IMR-90 (cell line): ENCODE data around the gene COL28A1. TPM values are rescaled to one million over a fixed set of nuclear protein-coding genes. Genes with fewer than 3 reads are reported as not detected.

ENCODE experiments used
- ATAC-seq: fragments of 200-7000 bp; cut with Tn5 transposase; 2 replicates; pipeline ENCODE4 v1.9.1; 2020; ENCODE audit warnings: low read depth, mild to moderate bottlenecking, moderate library complexity
- BruUV-seq: library from RNA; stranded (reverse); fragments of 400-500 nt; replicated peaks from 2 replicates; lab custom pipeline; 2021; lab: Mats Ljungman, UMichigan
- CTCF ChIA-PET: fragments of 300-600 bp; formaldehyde crosslinking; extraction: SDS; loops from one replicate; lab custom pipeline; 2021; ENCODE audit warnings: antibody characterized with exemption; lab: Yijun Ruan, JAX
- POLR2A ChIA-PET: fragments of 300-600 bp; sonication (Branson Sonifier 250); formaldehyde crosslinking; loops from one replicate; lab custom pipeline; 2022; ENCODE audit warnings: antibody characterized with exemption; ENCODE audit not compliant: unreplicated experiment; lab: Charles Lee
- DNase-seq: peaks from one replicate; pipeline ENCODE4 v3.0.0; 2013
- H2AFZ ChIP-seq: replicated peaks from 2 replicates; pipeline ENCODE3; 2013; ENCODE audit warnings: low read length, mild to moderate bottlenecking; ENCODE audit not compliant: poor library complexity
- H2AK5ac ChIP-seq: 2 replicates; pipeline ENCODE4 v1.6.1; 2013; ENCODE audit warnings: low read depth, low read length, inconsistent platforms
- H2AK9ac ChIP-seq: replicated peaks from 2 replicates; pipeline ENCODE3; 2013; ENCODE audit warnings: mild to moderate bottlenecking, low read depth, low read length, moderate library complexity; ENCODE audit not compliant: poor library complexity
- H2BK120ac ChIP-seq: 2 replicates; pipeline ENCODE4 v1.6.1; 2013; ENCODE audit warnings: low read depth, low read length, inconsistent platforms
- H2BK15ac ChIP-seq: 3 replicates; pipeline ENCODE4 v1.6.1; 2013; ENCODE audit warnings: low read depth, low read length, inconsistent platforms
- H2BK20ac ChIP-seq: 2 replicates; pipeline ENCODE4 v1.6.1; 2013; ENCODE audit warnings: low read depth, mild to moderate bottlenecking, inconsistent platforms, low read length, moderate library complexity
- H2BK5ac ChIP-seq: 2 replicates; pipeline ENCODE4 v1.6.1; 2013; ENCODE audit warnings: mild to moderate bottlenecking, low read depth, low read length, inconsistent platforms; ENCODE audit not compliant: poor library complexity, severe bottlenecking
- H3K14ac ChIP-seq: replicated peaks from 2 replicates; pipeline ENCODE4 v1.6.1; 2013; ENCODE audit warnings: low read depth, low read length, inconsistent platforms
- H3K18ac ChIP-seq: 2 replicates; pipeline ENCODE4 v1.6.1; 2013; ENCODE audit warnings: low read depth, low read length, control low read depth
- H3K23ac ChIP-seq: 2 replicates; pipeline ENCODE4 v1.6.1; 2013; ENCODE audit warnings: low read depth, low read length, inconsistent platforms
- H3K27ac ChIP-seq: 2 replicates; pipeline ENCODE4 v1.5.1; 2013; ENCODE audit warnings: mild to moderate bottlenecking, control low read depth, low read length; ENCODE audit not compliant: insufficient read depth
- H3K27me3 ChIP-seq: 2 replicates; pipeline ENCODE4 v1.6.1; 2013; ENCODE audit warnings: low read length; ENCODE audit not compliant: control insufficient read depth, insufficient read depth
- H3K36me3 ChIP-seq: 2 replicates; pipeline ENCODE4 v1.6.1; 2013; ENCODE audit warnings: low read length, mixed read lengths; ENCODE audit not compliant: control insufficient read depth, insufficient read depth
- H3K4ac ChIP-seq: 2 replicates; pipeline ENCODE4 v1.6.1; 2013; ENCODE audit warnings: low read depth, low read length, inconsistent platforms
- H3K4me1 ChIP-seq: 2 replicates; pipeline ENCODE4 v1.6.1; 2013; ENCODE audit warnings: low read length, mixed read lengths; ENCODE audit not compliant: control insufficient read depth, insufficient read depth
- H3K4me2 ChIP-seq: 2 replicates; pipeline ENCODE4 v1.6.1; 2013; ENCODE audit warnings: low read depth, mild to moderate bottlenecking, control low read depth, low read length, moderate library complexity
- H3K4me3 ChIP-seq: 2 replicates; pipeline ENCODE4 v1.5.1; 2013; ENCODE audit warnings: low read depth, mild to moderate bottlenecking, control low read depth, low read length, moderate library complexity; ENCODE audit not compliant: insufficient read depth
- H3K56ac ChIP-seq: 2 replicates; pipeline ENCODE4 v1.6.1; 2013; ENCODE audit warnings: low read length, inconsistent platforms; ENCODE audit not compliant: insufficient read depth; ENCODE audit errors: extremely low read depth
- H3K79me1 ChIP-seq, 2 experiments: 2 replicates each; pipeline ENCODE4 v1.6.1; 2013; ENCODE audit warnings: low read length in 2 of 2, inconsistent platforms in 1 of 2, low read depth in 1 of 2
- H3K9ac ChIP-seq: 2 replicates; pipeline ENCODE4 v1.6.1; 2013; ENCODE audit warnings: low read depth, low read length, control low read depth
- H3K9me1 ChIP-seq: 2 replicates; pipeline ENCODE4 v1.6.1; 2013; ENCODE audit warnings: low read length, inconsistent platforms; ENCODE audit not compliant: insufficient read depth
- H3K9me3 ChIP-seq: 2 replicates; pipeline ENCODE4 v1.6.1; 2013; ENCODE audit warnings: low read length; ENCODE audit not compliant: control insufficient read depth, insufficient read depth
- H4K20me1 ChIP-seq: 2 replicates; pipeline ENCODE4 v1.6.1; 2013; ENCODE audit warnings: low read length, inconsistent platforms; ENCODE audit not compliant: insufficient read depth
- H4K5ac ChIP-seq: 2 replicates; pipeline ENCODE4 v1.6.1; 2013; ENCODE audit warnings: mild to moderate bottlenecking, low read depth, low read length, control low read depth
- H4K8ac ChIP-seq, 2 experiments: 2 replicates each; pipeline ENCODE4 v1.6.1; 2013; ENCODE audit warnings: low read depth in 2 of 2, low read length in 2 of 2, control low read depth in 1 of 2, inconsistent platforms in 1 of 2
- H4K91ac ChIP-seq: 2 replicates; pipeline ENCODE4 v1.6.1; 2013; ENCODE audit warnings: low read depth, low read length, inconsistent platforms; ENCODE audit not compliant: insufficient read depth
- RAD21 ChIP-seq: IDR thresholded peaks from 2 replicates; pipeline ENCODE4 v1.6.1; 2012; ENCODE audit warnings: low read length, improper control_type of control experiment
- WGBS, 2 experiments: methylation state at CpG; one replicate each; pipeline versions ENCODE4 v1.1.5 to v1.1.7; 2013; ENCODE audit warnings: missing lambda C conversion rate in 2 of 2; ENCODE audit not compliant: insufficient read length in 1 of 2; ENCODE audit errors: extremely low coverage in 2 of 2; 5-methylcytosine and 5-hydroxymethylcytosine counted together
- dilution Hi-C: fragments of 300-500 bp; cut with HindIII; formaldehyde crosslinking; loops from one replicate; pipeline ENCODE4 v1.14.3; 2018; ENCODE audit warnings: low sequenced_read_pairs; ENCODE audit not compliant: unreplicated experiment
- in situ Hi-C: fragments of 300-500 bp; cut with MboI; formaldehyde crosslinking; loops from 3 replicates; pipeline ENCODE4 v1.14.3; 2019; ENCODE audit warnings: low sequenced_read_pairs, inconsistent platforms, mixed read lengths
- intact Hi-C: fragments of 100-400 bp; cut with micrococcal nuclease; formaldehyde crosslinking; loops from 2 replicates; pipeline ENCODE4 v1.10.0; 2022
- polyA plus RNA-seq, 3 experiments: library from polyadenylated mRNA; depleted of rRNA; stranded (reverse); fragments of >200 nt; gene quantifications; 2 replicates each; pipeline ENCODE4 v1.2.3, GENCODE V29; 2012; ENCODE audit warnings: low replicate concordance in 1 of 3
- total RNA-seq: library from RNA; depleted of rRNA; stranded (reverse); fragments of >200 nt; gene quantifications from 2 replicates; pipeline ENCODE4 v1.2.3, GENCODE V29; 2012

The COL28A1 gene
- total and polyA plus RNA-seq, 2 of the 4 experiments (the other 2 are of a cell fraction): under 0.01 to 0.05 TPM

GRCh38 chr7:7317850-7318249, 217.8 kb downstream of the COL28A1 start:
- Histone ChIP-seq H3K14ac (no peak overlapping the region), H3K4me3 (no peak overlapping the region), H3K36me3 (no peaks in the 10 kb centered on the region), H3K23ac (no peak overlapping the region), H2AK5ac (no peak overlapping the region), H3K9me3 (no peaks in the 10 kb centered on the region), H4K20me1 (no peaks in the 10 kb centered on the region), H3K27me3 (no peaks in the 10 kb centered on the region), H2BK120ac (no peak overlapping the region), H3K27ac (no peak overlapping the region), H3K79me1 (no peaks in the 10 kb centered on the region), H2BK5ac (no peak overlapping the region), H2AFZ (no peak overlapping the region), H4K5ac (no peak overlapping the region), H3K4ac (no peak overlapping the region), H3K4me2 (no peak overlapping the region), H2BK15ac (no peak overlapping the region), H2BK20ac (no peak overlapping the region), H2AK9ac (no peak overlapping the region), H4K8ac (no peak overlapping the region), H3K4me1 (no peaks in the 10 kb centered on the region), H3K9me1 (no peaks in the 10 kb centered on the region), H4K91ac (no peak overlapping the region), H3K56ac (no peak overlapping the region), H3K18ac (no peak overlapping the region), H3K9ac (no peak overlapping the region)
- in situ Hi-C loops: no loop called here
- intact Hi-C loops: no loop called here
- WGBS, 2 experiments: 74% methylated on average over 4 of the region's 4 CpGs; no CpG with 5 or more reads in 1 of the 2 experiments
- ATAC-seq (no peak), DNase-seq (no peak)
- no peak for TF ChIP-seq RAD21
- no TSS peak for BruUV-seq
- CTCF ChIA-PET: no interaction called here
- POLR2A ChIA-PET: no interaction called here
- dilution Hi-C loops: no loop called here
